Bronchial epithelial cell (primary cell): ENCODE results near the gene RCN1. TPM values are rescaled to one million over a fixed set of nuclear protein-coding genes. Genes with fewer than 3 reads are reported as not detected.

Source experiments
- DNase-seq: peaks from one replicate; pipeline ENCODE4 v3.0.0-alpha.2; 2010; ENCODE audit warnings: low read depth
- FAIRE-seq: peaks from 2 replicates; lab custom pipeline; 2011; peaks lifted over from hg19 to GRCh38; lab: Jason Lieb, UNC
- H3K27me3 ChIP-seq: 2 replicates; pipeline ENCODE4 v1.5.1; 2011; ENCODE audit warnings: low read length; ENCODE audit not compliant: control insufficient read depth, insufficient read depth
- H3K36me3 ChIP-seq: 2 replicates; pipeline ENCODE4 v1.5.1; 2011; ENCODE audit warnings: low read length; ENCODE audit not compliant: control insufficient read depth, insufficient read depth
- H3K4me3 ChIP-seq: 2 replicates; pipeline ENCODE4 v1.5.1; 2011; ENCODE audit warnings: mild to moderate bottlenecking, low read depth, low read length, control low read depth
- total RNA-seq: library from RNA; depleted of rRNA; stranded (reverse); fragments of >200 nt; gene quantifications from 2 replicates; pipeline ENCODE4 v1.2.1, GENCODE V29; 2014
- TF ChIP-seq, protein P1 (sequence below): IDR thresholded peaks from 2 replicates; pipeline ENCODE4 v1.5.1; 2011; ENCODE audit warnings: mild to moderate bottlenecking, moderate library complexity, low read length, control low read depth, inconsistent platforms; ENCODE audit not compliant: insufficient read depth, severe bottlenecking

The RCN1 gene
- total RNA-seq, 1 donor from 2014 or later: 113 TPM

- no peak for FAIRE-seq
- no peaks in the 10 kb centered on the region for H3K27me3 ChIP-seq
- TF ChIP-seq, protein P1, sequence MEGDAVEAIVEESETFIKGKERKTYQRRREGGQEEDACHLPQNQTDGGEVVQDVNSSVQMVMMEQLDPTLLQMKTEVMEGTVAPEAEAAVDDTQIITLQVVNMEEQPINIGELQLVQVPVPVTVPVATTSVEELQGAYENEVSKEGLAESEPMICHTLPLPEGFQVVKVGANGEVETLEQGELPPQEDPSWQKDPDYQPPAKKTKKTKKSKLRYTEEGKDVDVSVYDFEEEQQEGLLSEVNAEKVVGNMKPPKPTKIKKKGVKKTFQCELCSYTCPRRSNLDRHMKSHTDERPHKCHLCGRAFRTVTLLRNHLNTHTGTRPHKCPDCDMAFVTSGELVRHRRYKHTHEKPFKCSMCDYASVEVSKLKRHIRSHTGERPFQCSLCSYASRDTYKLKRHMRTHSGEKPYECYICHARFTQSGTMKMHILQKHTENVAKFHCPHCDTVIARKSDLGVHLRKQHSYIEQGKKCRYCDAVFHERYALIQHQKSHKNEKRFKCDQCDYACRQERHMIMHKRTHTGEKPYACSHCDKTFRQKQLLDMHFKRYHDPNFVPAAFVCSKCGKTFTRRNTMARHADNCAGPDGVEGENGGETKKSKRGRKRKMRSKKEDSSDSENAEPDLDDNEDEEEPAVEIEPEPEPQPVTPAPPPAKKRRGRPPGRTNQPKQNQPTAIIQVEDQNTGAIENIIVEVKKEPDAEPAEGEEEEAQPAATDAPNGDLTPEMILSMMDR: no peak
- DNase-seq: no peak
- H3K4me3 ChIP-seq: no peak overlapping the region
- H3K36me3 ChIP-seq: peaks cover 4% of the 10 kb centered on the region
Measured at GRCh38 chr11:32092581-32093170, 1.8 kb downstream of the RCN1 start.

DNA sequence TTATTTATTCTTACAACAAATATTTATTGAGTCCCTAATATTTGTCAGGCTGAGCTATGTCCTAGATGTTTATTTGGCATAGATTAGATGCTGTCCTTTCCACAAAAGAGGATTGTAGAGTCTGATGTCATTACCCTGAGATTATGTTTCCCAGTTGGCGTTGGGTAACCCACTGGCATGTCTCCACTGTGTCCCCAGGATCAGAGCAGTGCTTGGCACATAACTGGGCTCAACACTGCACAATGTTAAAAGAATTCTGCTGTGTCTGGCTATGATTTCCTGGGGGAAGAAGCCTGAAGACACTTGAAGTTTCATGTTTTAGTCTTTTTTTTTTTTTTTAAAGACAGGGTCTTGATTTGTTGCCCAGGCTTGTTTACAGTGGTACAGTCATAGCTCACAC is 4.0 kb downstream of the RCN1 start:
- DNase-seq: no peak
- FAIRE-seq: no peak
- Histone ChIP-seq H3K27me3 (no peaks in the 10 kb centered on the region), H3K4me3 (no peak overlapping the region), H3K36me3 (peaks cover 13% of the 10 kb centered on the region)
- TF ChIP-seq, protein P1: no peak

GRCh38 chr11:32098142-32098903 is 7.4 kb downstream of the RCN1 start:
- DNase-seq (no peak), FAIRE-seq (no peak)
- H3K4me3 ChIP-seq: no peak overlapping the region
- TF ChIP-seq, protein P1: no peak
- peaks cover 18% of the 10 kb centered on the region for H3K36me3 ChIP-seq
- no peaks in the 10 kb centered on the region for H3K27me3 ChIP-seq

- DNase-seq: no peak
- Histone ChIP-seq H3K27me3 (no peaks in the 10 kb centered on the region), H3K4me3 (no peak overlapping the region), H3K36me3 (peaks cover 18% of the 10 kb centered on the region)
- no peak for FAIRE-seq
- TF ChIP-seq, protein P1: no peak
Measured at GRCh38 chr11:32099516-32099915, 8.6 kb downstream of the RCN1 start.

GRCh38 chr11:32100495-32100894 is 9.6 kb downstream of the RCN1 start:
- FAIRE-seq (no peak), DNase-seq (no peak)
- H3K36me3 ChIP-seq: peaks cover 18% of the 10 kb centered on the region

More at GRCh38 chr11:32100495-32100894, 9.6 kb downstream of the RCN1 start:
- Histone ChIP-seq H3K4me3 (no peak overlapping the region), H3K27me3 (no peaks in the 10 kb centered on the region)
- TF ChIP-seq, protein P1: no peak
